ENCODE measurements around the gene GALNTL6.
A peak's percentile ranks its signal among the peaks of the same experiment; 100 is the strongest.
"Not testable (repeated sequence)": the region's sequence is repeated elsewhere in the genome, so short reads cannot be mapped to it uniquely, and the experiment has no call there.

The GALNTL6 gene

DNA sequence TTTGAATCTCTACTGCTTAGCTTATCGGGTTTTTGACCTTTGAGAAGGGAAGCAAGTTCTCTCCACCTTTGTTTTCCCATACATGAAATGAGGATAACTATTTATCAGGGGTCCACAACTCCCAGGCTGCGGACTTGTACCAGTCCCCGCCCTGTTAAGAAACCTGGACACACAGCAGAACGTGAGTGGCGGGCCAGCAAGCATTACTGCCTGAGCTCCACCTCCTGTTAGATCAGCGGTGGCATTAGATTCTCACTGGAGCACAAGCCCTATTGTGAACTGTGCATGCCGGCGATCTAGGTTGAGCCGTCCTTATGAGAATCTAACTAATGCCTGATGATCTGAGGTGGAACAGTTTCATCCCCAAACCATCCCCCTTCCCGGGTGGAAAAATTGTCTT, 579.5 kb downstream of the GALNTL6 start:
- DNase-seq (ENCODE audit: low spot score): no peak

DNA sequence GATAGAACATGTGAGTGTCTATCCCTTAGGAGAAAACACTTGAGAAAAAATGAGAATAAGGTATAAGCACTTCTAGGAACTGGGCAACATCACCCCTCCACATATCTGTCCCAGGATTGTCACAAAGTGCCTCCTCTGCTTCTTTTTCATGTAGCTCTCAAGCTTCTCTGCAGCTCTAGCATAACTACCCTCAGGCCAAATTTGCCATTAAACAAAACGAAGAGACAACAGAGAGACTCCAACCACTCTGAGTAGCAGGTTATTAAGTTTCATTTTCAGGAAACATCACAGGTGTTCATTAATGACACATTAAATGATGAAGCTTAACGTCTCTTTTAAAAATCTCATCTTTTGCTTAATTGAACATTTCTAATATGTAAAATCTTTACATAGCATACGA, 580.0 kb downstream of the GALNTL6 start:
- DNase-seq (ENCODE audit: low spot score): no peak

DNA sequence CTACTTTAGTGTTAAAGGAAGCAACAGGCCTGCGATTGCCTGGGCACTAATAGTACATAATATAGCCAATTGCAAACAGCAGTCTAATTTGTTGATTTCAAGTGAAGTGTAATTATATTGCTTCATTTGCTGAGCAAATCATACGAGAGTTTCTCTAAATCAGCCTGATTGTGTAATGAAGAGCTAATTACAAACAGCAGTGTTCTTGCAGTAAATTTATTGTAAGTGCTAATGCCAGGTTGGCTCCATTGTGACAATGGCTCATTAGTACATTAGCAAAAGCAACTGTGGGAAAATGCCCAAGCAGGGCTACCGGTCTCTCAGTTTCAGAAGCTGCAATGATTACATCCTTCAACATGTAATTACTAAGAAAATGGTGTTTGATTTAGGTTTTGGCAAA, 591.5 kb downstream of the GALNTL6 start:
- no peak for DNase-seq (ENCODE audit: low spot score)

DNA sequence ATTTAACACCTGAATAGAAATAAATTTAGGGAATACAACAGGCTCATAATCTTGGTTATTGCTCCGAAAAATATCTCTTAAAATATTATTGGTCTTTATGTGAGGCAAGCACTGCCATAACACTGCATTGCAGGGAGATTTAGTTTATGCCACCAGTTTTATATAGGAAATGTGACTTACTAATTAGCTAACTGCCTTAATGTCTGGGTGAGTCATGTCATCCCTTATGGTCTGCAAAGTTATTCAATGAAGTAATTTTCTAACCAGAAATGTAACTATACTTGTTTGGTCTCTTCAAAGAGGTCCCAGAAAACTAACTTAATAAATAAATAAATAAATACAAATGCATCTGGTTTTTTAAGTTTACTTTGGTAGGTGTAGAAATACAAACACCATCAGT, 597.2 kb downstream of the GALNTL6 start:
- no peak for DNase-seq (ENCODE audit: low spot score)

DNA sequence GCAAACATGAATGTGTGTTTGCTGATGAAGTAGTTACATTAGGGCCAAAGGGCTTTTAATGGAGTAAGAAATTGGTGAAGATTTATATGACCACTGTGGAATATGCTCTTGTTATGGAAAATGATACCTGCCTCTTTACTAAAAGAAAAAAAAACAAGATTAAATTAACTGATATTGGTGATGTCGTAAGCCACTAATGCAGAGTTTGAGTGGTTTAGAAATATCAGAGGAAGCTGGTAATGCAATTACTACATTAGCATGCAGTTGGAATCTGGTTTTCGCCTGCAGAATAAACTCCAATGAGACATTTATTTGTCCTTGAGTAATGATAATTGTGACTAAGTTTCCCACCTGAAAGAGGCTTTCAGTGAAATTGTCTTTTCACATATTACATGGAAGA, 597.9 kb downstream of the GALNTL6 start:
- DNase-seq (ENCODE audit: low spot score): no peak

DNA sequence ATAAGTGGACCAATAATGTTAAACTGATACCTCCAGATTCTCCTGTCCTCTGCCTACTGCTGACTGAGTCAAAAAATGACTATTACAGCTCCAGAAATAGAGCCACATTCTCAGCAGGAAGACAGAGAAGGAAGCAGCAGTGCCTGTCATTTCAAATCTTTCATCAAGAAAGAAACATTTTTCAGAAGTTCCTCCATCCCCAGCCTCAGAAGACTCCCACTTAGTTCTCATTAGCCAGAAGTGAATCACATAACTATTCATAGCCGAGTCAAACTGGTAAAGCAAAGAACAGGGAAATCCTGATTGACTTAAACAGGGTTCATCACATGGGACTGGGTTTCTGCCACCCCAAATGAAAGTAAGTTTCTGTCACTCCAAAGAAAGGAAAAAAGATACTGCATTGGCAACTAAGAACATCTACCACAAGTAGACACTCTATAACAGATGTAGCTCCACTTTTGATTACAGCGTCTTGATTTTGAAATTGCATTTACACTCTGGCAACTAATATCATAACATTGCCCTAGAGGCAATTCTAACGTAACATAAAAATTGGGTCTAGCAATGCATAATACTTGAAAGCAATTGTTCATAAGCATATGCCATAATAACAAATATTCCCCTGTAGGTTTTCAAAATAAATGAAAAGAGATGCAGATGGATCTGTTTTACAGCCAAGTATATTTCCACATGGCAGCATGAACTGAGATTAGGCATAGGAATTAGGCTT, 599.8 kb downstream of the GALNTL6 start:
- DNase-seq (ENCODE audit: low spot score): peak; percentile 72

DNA sequence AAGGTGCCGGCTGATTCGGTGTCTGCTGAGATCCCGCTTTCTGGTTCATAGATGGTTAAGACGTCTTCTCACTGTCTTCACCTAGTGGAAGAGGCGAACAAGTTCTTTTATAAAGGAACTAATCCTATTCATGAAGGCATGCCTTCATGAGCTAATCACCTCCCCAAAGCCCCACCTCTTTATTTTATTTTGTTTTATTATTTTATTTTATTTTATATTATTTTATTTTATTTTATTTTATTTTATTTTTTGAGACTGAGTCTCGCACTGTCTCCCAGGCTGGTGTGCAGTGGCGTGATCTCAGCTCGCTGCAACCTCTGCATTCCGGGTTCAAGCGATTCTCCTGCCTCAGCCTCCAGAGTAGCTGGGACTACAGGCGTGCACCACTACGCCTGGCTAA, 615.8 kb downstream of the GALNTL6 start:
- DNase-seq (ENCODE audit: low spot score): not testable (repeated sequence)

DNA sequence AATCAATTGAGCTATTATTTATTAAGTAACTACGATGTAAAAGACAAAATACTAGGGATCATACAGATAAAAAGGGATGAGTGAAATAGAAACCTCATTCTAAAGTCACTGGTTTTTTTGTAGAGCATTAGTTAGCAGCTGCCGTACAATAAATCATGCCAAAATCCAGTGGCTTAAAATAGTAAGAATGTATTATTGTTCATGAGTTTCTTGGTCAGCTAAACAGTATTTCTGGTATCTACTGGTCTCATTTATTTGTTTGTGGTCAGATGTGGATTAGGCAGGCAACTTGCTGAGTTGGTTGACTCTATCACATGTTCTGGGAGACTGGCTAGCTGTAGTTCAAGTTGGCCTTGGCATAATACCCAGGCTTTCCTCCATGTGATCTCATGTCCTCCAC, 667.3 kb downstream of the GALNTL6 start:
- no peak for DNase-seq (ENCODE audit: low spot score)

DNA sequence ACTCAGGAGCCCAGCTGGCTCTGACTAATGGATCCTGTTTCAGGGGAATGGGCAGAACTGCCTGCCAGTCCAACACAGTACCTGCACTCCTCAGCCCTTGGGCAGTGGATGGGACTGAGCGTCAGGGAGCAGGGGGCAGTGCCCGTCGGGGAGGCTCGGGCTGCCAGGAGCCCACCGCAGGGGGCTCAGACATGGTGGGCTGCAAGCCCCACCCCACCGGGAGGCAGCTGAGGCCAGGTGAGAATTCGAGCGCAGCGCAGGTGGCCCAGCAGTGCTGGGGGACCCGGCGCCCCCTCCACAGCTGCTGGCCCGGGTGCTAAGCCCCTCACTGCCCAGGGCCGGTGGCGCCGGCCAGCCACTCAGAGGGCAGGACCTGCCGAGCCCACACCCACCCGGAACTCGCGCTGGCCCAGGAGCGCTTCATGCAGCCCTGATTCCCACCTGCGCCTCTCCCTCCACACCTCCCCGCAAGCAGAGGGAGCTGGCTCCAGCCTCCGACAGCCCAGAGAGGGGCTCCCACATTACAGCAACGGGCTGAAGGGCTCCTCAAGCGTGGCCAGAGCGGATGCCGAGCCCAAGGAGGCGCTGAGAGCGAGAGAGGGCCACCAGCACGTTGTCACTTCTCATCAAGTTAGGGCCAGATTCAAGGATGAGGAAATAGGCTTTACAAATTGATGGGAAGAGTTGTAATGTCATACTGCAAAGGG, 668.8 kb downstream of the GALNTL6 start:
- no peak for DNase-seq (ENCODE audit: low spot score)

DNA sequence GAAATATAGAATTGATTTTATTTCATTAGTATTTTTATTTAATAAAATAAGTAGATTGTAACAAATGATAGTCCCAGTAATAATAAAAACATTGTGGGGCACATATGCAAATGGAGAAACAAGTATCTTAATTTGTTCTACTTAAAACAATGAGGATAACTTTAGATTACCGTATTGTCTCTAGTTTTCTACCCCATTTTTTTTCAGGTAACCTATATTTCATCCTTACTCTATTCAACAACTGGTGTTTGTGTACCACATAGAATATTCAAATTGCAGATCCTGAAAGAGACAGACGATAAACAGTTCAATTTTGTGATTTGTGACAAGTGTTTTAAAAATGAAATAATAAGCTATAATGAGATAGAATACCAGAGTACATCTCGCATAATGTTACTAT, 671.8 kb downstream of the GALNTL6 start:
- no peak for DNase-seq (ENCODE audit: low spot score)

DNA sequence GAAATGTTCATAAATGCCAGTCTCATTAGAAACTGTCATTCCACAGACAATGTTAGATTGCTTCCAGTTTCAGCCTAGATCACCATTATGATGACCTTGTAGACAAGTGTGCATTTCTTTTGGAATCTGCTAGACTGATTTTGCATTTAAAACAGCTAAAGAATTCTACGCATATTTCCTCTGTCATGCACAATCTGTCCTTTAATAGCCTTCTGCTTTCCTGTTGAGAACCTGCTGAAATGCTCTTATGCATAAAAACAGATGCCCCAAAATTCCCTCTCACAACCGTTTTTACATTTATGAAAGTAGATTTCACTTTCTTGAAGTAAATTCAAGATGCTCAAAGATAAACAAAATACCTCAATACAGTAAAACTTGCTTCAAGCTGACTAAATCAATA, 673.3 kb downstream of the GALNTL6 start:
- no peak for DNase-seq (ENCODE audit: low spot score)

DNA sequence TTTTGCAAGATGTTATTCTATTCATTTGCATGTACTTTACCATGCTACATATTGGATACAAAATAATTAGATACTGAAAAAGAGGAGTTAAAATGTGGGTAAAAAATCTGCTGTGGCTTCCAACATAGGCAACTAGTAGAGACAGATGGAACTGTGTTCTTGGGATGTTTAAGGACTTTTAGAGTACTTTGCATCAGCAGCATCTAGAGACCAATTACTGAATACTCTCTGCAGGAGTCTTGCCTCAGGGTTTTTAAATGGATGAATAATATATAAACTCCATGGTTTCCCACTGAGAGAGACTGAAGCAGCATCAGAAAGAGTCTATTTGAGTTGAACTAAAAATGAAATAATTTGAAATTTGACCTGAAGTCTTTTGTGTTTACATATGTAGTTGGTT, 676.7 kb downstream of the GALNTL6 start:
- no peak for DNase-seq (ENCODE audit: low spot score)

DNA sequence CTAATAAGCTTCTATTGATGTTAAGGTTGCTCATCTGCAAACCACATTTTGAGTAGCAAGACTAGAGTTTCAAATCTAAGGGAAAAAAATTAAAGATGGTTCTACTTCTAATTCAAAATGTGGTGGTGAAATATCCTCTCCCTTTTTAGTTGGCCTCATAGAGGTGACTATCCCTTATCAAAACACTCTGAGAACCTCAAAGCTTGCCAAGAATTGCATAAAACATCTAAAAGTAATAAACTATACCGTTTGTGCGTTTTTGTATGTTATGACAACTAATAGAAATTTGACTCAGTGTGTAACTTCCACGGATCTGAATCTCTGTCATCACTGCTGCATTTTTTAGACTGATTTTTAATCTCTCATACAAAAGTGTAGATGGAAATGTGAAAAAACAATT, 682.6 kb downstream of the GALNTL6 start:
- DNase-seq (ENCODE audit: low spot score): no peak

DNA sequence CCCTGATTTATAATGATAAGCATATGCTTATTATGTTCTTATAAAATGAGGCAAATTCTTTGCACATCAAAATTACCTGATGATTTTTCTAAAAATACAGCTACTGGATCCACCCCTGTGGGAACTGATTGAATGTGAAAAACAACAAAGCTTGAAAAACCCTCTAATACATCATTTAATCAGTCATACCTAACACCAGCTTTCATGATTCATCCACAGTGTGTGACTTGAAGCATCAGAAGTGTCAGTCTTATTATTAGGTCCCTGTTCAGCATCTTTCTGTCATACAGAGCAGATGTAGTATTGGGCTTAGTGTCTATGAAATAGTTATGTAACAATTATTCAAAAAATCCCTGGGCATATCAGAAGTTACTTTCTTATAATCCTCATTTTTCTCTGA, 684.1 kb downstream of the GALNTL6 start:
- no peak for DNase-seq (ENCODE audit: low spot score)

DNA sequence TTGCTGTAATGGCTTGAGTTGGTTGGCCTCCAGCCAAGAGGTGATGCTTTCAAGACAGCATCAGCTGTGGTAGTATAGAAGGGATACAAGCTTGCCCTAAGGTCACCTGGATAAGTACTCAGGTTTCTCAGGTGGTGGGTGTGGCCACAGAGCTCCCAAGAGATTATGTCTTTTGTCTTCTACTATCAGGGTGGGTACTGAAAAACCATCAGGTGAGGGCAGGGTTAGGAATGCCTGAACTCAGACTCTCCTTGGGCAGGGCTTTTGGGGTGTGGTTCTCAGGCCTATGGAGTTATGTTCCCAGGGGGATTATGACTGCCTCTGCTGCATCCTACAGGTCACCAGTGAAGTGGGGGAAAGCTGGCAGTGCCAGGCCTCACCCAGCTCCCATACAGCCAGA, 700.8 kb downstream of the GALNTL6 start:
- DNase-seq (ENCODE audit: low spot score): no peak

DNA sequence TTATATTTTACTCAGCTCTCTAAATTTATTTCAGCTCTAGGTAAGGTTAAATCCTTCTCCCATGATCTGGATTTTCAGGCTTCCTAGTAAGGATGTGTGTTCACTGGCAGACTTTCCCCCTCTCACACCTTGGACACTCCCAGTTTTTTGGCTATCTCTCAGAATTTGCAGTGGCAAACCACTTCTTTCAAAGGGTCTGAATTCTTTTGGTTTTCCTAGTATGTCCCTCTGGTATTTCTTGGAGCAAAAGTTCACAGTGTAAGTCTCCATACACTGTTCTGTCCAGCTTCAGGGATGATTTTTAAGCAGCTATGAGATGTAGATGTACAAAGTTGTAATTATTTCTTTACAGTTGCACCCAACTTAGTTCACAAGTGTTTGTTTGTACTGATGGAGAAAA, 701.6 kb downstream of the GALNTL6 start:
- no peak for DNase-seq (ENCODE audit: low spot score)

DNA sequence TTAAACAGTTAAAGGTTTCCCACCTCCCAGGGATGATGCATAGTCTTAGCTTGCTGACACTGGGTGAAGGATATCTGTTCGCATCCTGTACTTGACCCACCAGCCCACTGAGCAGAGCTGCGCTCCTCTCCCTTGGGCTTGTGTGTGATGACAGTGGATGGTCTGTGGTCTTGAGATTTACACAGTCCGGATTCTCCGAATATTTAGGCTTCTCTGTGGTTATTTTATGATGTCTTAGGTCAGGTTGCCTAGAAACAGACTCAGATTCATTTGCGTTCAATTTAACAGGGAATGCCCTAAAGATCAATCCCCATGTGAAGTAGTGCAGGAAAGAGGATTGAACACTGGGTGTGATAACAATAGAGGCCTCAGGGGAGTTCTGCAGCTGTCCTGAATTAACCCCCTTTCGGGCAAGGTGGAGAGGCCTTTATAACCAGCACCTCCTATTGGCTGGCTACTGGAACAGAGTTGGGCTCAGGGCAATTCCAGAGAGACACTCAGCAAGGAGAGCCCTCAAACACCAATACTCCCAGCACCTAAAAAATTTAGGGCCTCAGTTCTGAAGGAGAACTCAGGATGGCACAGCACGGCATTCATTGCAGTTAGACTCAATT, 702.2 kb downstream of the GALNTL6 start:
- DNase-seq (ENCODE audit: low spot score): no peak

DNA sequence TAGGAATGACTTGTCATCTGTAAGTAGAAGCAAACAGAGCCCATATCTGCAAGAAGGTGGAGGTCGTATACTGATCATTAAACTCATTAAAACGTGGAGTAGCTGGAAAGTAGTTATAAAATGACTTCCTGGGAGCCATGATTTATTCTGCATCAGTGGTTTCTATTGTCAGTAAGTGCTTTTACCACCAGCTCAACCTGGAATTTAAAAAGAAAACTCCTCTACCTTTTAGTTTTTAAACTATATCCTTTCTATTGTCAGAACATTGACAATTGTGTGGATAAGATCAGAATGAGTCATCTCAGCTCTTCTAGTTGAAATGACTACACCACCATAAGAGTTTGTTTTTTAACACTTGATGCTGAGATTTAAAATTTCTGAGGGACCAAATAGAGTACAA, 704.2 kb downstream of the GALNTL6 start:
- no peak for DNase-seq (ENCODE audit: low spot score)

DNA sequence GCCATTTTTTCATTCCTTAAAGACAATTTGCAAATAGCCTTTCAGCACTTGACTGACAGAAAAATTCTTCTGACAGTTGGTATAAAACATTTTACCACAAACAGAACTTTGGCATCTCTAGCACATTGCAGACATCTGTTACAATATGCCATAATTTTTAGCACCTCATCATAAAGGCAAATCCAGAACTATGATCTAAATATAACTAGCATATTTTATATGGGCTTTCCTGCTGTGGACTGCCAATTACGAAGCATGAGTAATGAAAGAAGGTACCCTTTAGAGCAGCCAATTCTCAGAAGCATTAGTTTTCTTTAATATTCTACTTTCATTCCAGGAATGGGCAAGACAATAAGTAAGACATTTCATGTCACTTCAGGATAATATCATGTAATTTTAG, 708.0 kb downstream of the GALNTL6 start:
- no peak for DNase-seq (ENCODE audit: low spot score)

DNA sequence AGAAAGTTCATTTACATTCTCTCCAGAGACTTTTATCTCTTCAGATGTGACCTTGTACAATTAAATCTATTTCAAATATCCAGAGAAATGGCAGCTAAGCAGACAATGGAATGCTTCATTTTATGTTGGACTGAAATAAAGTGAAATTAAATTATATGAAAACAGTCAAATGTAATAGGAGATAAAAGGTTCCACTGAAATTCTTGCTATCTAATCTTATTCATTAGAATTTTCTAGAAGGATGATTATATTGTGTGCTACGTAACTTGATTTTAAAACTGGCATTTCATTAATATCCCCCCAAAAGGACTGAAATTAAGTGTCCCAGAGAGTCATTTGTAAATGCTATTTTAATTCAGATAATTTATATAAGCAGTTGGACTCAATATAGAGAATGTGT, 708.5 kb downstream of the GALNTL6 start:
- no peak for DNase-seq (ENCODE audit: low spot score)

DNA sequence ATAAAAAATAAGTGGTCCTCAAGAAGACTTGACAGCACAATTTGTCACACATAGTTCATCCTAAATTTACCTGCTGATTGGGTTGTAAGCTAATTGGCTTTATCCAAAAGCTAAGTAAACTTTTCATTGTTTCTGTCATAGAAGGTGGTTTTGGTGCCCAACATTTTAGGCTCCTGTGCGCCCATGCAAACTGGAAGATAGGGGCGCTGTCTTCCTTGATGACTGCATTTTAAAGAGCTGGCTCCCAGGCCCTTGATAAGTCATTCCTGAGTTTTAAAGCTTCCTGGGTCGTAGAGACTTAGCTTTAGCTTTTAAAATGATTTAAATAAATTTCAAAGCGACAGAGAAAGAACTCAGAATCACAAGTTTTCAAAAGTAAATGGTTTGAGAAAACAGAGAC, 730.0 kb downstream of the GALNTL6 start:
- no peak for DNase-seq (ENCODE audit: low spot score)

DNA sequence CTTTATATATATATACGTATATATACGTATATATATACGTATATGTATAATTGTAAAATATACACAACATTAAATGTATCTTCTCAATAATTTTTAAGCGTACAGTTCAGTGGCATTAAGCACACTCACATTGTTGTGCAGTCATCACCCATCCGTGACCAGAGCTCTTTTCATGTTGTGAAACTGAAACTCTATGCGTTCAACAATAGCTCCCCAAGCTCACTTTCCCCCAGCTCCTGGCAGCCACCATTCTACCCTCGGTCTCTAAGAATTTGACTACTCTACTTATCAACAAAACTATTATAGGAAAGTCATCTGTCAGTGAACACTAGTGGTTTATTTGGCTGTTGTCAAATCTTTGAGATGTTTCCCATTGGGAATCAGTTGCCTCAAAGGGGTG, 733.6 kb downstream of the GALNTL6 start:
- DNase-seq (ENCODE audit: low spot score): no peak

DNA sequence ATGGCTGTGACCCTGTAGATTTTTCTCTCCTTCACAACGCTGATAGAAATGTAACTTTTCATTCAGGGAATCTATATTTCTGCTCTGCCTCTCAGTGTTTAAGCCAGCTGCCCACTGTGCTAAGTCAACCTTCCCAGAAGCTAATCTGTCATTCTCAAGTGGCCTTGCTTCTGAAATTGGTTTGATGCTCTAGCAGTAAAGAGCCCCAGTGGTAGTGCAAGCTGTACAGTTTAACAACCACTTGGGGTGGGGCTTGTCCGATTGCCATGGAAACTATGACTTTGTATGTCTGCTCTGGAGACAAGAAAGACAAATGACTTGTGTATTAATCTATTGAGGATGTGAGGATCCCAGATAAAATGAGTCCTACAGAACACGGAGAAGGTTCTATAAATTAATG, 734.5 kb downstream of the GALNTL6 start:
- DNase-seq (ENCODE audit: low spot score): no peak

DNA sequence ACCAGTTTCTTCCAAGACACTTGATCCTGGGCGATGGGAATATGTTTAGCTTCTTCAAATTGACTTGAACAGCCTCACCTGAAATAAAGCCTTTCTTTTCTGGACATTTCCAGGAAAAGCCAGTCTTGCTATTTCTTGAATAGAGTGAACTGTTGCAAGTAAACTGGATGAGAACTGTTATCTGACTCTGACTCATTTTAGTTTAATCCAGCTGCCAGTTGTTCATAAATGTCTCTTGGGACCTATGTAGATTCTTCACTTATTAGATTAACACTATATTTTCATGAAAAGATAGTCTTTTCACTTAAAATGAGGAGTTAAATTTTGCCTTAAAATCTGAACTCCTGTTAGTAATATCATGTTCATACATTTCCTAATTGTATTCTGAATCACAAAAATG, 740.0 kb downstream of the GALNTL6 start:
- DNase-seq (ENCODE audit: low spot score): no peak
